GM19328 (cell line): ENCODE measurements around the gene GMNC.

ENCODE experiments used
- ATAC-seq: cut with Tn5 transposase; IDR thresholded peaks from one replicate; pipeline ENCODE4 v1.9.1; 2021; ENCODE audit warnings: mild to moderate bottlenecking, moderate library complexity; ENCODE audit not compliant: unreplicated experiment

The GMNC gene

DNA sequence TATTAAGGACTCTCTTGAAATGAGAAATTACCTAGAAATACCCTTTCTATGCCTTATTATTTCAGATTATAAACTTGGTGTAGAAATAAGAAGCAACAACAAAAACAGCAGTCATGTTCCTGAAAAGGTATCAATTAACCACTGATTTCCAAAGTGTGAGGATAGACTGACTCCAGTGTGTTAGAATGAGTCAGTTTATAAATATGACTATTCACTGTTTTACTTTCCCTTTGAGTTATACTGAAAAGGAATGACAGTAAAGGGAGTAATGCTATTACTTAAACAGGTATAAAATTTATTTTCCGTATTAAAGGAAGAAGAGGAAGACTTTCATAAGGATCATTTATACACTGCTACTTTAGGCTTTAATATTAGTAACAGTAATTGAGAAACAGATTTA, 12.9 kb downstream of the GMNC start:
- no peak for ATAC-seq

DNA sequence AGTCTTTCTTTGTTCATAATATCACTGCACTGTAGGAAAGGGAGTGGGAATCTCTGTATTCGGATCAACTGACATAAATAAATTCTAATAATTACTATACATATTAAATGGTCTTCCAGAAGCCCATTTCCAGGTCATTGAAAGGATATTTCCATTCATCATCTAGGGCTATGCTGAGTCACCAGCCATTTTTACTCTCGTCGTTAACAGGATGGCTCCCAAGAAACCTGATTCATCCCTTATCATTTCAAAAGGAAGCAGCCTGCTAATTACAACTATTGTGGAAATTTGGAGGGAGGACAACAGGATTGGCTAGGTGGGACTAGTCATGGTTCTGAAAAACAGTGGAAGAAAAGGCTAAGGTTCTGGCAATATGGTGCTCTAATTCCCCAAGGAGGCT, 13.6 kb downstream of the GMNC start:
- no peak for ATAC-seq

DNA sequence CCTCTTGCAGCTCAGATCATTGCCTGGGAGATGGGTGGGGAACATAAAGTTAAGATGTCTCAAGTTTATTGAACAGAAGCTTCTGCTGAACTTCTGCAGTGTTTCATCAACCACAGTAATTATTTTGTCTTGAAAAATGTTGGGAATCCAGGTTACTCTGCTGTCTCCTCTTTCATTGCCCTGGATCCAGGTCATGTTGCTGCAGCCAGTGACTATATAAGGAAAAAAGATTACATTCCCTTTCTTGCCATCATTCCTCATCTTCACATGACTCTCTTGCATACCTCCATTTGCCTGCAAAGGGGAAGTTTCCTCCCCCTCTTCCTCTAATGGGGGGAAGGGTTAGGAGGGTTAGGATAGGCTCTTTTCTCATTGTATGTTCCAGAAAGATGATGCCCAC, 15.1 kb downstream of the GMNC start:
- ATAC-seq = no peak

DNA sequence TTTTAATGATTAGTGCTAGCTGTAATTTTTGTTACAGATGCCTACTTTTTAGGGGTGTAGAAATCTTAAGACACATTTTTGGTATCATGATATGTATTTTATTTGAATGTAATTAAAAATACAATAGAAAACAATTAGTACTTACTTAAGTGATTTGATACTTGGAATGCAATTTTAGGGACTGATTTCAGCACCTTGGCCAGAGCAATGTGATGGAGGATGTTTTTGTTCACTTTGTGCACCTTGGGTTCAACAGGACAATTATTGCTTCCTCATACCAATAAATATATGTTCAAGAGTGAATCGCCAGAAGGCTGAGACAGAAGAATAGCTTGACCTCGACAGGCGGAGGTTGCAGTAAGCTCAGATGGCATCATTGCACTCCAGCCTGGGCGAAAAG, 22.3 kb downstream of the GMNC start:
- ATAC-seq = no peak

DNA sequence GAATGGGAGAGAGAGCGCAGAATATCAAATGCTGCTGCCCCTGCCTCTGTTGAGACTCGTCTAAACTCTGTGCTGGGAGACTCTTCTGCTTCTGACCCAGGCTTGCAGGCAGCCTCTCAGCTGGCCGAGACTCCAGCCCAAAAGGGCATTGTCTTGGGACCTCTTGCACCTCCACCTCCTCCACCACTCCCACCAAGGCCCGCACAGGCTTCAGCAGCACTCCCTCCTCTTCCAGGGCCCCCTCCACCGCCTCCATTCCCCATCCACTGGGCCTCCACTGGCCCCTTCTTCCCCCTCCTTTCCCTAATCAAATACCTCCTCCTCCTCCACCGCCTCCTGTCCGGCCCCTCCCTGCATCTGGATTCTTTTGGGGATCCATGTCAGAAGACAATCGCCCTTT, 31.3 kb downstream of the GMNC start:
- ATAC-seq = no peak

DNA sequence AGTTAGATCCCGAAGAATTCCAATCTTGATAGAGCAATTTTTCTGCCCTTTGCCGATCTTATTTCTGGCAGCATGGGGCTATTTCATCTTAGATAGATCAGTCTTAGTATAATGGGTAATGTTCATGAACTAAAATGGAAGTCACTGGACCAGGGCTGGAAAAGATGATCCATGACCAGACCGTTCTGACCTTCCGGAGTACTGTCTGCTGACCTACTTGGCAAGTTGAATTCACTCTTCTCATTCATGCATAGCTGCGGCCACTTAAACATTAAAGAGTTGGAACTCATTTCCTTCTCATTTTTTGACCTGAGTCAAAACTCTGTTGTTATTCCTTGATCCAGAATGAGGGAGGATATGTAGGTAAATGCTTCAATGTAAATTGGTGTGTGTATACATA, 32.5 kb downstream of the GMNC start:
- no peak for ATAC-seq

DNA sequence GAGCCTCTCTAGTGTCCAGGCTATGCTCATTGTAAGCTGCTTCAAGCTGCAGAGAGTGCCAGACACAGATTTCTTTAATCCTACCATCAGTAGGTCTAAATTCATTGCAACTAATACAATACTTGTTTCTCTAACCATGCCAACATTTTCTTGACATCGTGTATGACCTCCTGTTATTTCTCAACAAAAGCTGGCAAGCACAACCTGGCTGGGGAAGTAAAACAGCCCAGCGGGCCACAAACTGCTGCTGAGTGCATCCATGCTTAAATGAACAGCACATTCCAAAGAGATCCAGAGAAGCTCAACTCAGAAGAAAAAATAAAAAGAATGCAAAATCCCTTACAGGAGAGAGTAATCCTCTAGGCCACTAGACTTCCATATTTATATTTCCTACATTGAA, 36.5 kb downstream of the GMNC start:
- no peak for ATAC-seq

DNA sequence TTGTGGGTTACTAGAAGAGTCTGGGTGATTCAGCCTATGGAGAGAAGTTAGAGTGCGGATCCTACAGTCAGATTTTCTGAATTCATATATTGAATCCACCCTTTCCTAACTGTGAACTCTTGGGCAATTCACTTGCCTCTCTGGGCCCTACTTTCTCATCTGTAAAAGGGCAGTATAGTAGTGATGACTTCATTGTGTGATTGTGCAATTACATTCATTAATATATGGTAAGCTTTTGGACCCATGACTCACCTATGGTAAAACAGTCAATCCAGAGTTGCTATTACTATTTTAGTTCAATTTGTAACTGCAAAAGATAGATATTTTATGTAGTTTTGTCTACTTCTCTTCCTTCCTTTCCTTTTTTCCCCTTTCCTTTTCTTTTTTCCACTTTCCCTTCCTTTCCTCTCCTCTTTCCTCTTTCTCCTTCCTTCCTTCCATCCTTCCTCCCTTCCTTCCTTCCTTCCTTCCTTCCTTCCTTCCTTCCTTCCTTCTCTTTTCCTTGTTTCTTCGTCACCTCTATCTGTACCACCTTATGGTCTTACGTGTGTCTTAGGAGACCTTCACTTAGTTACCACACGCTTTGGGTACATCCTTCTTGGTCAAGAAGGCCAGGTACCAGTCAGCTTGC, 37.0 kb downstream of the GMNC start:
- ATAC-seq = no peak

DNA sequence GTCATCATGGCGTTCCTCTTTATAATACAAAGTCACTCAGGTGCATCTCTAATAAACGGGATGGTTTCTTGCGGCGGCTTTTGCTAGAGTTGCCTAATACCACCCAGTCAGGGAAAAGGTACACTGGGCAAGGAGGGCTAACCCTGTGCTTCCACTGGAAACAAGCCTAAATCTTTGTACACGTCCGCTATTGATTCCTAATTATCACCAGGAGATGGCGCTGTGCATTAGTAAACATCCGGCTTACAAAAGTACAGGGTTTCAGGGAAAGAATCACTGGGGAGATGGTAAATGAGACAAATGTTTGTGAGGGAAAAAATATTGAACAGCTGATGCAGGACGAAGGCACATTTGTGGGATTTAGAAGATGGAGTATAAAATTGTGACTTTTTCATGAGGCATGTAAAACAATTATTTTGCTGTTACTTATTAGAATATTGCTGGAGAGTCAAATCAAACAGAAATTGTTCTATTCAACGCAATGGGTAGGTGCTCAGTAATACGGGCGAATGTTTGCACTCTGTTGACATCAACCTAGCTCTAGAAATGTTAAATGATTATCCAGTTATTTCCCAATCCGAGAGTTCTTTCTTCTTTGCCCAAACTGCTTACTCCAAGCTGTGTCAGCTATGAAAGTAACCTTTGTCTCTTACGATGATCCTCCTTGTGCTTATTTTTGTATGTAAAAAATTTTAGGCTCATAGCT, 50.6 kb downstream of the GMNC start:
- ATAC-seq = no peak

DNA sequence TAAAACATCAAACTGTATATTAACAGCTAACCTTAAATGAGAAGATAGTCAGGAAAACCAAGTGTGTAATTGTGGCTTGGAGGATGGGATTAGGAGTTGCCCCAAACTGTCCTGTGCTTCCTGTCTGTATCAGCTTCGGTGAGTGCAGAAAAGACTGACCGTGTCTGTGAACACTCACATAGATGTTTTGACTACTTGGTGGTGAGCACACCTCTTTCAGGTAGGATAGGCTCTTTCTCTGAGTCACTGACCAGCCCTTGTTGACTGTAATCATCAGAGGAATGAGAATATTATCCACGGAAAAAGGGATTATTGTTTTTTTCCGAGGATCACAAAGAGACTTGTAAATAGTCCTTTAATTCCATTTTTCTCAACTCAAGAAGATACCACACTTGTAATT, 51.5 kb downstream of the GMNC start:
- ATAC-seq = no peak

DNA sequence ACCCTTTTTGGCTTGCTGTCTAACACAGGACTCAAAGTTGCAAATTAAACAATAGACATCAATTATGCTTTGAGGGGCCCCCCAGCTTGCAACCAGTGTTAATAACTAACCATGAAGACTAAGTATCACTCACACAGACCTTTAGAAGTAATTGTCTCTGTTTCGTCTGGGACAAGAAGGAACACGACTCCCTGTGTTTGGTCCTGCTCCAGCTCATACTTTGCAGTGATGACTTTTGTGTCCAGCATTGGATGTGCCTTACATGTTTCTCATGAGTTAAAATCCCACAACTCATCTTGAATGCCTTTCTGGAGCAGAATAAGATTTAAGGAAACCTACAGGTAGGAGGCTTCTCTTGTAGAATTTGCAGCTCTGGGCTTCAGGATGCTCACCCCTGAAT, 53.1 kb downstream of the GMNC start:
- no peak for ATAC-seq

DNA sequence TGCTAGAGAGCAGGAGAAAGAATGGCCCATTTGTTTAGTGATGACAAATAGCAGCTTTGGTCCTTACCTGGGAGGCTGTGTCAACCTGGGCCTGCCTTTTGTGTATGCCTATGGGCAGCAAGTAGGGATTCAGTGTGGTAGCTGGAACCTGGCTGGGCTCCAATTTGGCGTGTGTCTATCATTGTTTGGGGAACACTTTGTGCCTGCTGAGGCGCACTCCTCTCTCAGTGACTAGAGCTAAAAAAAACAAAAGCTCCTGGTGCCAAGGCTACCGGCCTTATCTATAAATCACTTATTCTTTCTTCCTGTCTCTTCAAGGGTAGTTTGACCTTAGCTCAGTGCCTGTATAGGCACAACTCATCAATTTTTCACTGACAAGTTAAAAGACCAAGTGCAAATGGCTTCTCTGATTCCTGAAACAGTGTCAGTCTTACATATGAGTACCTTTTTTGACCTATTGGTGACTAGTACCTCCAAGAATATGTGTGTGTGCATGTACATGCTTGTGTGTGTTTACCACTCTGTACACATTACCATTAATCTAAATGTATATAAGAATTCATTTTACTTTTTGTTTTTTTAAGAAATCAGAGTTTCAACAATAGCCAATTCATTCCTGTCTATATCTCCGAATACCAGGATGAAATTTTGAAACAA, 54.6 kb downstream of the GMNC start:
- no peak for ATAC-seq
